ENCODE measurements around the gene PTS. TPM values are rescaled to one million over a fixed set of nuclear protein-coding genes. Genes with fewer than 3 reads are reported as not detected.

PTS gene
- total RNA-seq (10 to 100 TPM in 3 of 6 donors, 1 to 10 TPM in 3; 7.0 to 15.3 (median 10.5) TPM), polyA plus RNA-seq (10 to 100 TPM; 33.0 to 41.5 TPM)

- Histone ChIP-seq H3K27ac (peak within 1 kb of the TSS; percentile 88 to 96 (median 92)), H3K36me3 (peaks cover 0 to 9% (median 0%) of the 10 kb centered on the region in 3 donors), H3K9me3 (no peaks in the 10 kb centered on the region), H3K4me3 (peak within 1 kb of the TSS; percentile 76 to 92 (median 84)), H3K27me3 (no peaks in the 10 kb centered on the region), H3K4me1 (peaks cover 0 to 14% (median 6%) of the 10 kb centered on the region in 3 donors)
- TF ChIP-seq CTCF (IDR thresholded peaks at IDR 0.05), result no peak
- DNase-seq (peak; percentile 80 to 94 (median 84)), ATAC-seq (peak; percentile 96 to 99 (median 98)), FAIRE-seq (no peak)
- 0 to 1% methylated on average over 59 to 70 of the region's 70 CpGs for WGBS, 2 donors
- intact Hi-C loops (cut with DNase I), result no loop called here
Observed at GRCh38 chr11:112226062-112226830, at the start of gene PTS. PTS (plus strand) TSS chr11:112226428; CDS start chr11:112226444, 16 bp downstream.

GRCh38 chr11:112177589-112177988, 48.6 kb upstream of the PTS start:
- WGBS, 2 donors, result 90 to 94% methylated on average over 4 of the region's 4 CpGs
- Histone ChIP-seq H3K27me3 (no peaks in the 10 kb centered on the region), H3K27ac (no peak overlapping the region), H3K36me3 (no peaks in the 10 kb centered on the region), H3K9me3 (no peaks in the 10 kb centered on the region), H3K4me1 (no peaks in the 10 kb centered on the region), H3K4me3 (no peak overlapping the region)
- FAIRE-seq, result no peak
- ATAC-seq, result no peak
- DNase-seq, result no peak
- intact Hi-C loops (cut with DNase I), result no loop called here
- no peak for TF ChIP-seq CTCF (IDR thresholded peaks at IDR 0.05)

GRCh38 chr11:112178428-112178827, 47.8 kb upstream of the PTS start:
- Histone ChIP-seq H3K9me3 (no peaks in the 10 kb centered on the region), H3K4me1 (no peaks in the 10 kb centered on the region), H3K27me3 (no peaks in the 10 kb centered on the region), H3K36me3 (no peaks in the 10 kb centered on the region), H3K4me3 (no peak overlapping the region), H3K27ac (no peak overlapping the region)
- intact Hi-C loops (cut with DNase I), result no loop called here
- no peak for FAIRE-seq
- no peak for TF ChIP-seq CTCF (IDR thresholded peaks at IDR 0.05)
- DNase-seq, result no peak
- 85 to 91% methylated on average over 1 of the region's 1 CpG for WGBS, 2 donors
- ATAC-seq, result no peak

- FAIRE-seq (no peak), DNase-seq (no peak), ATAC-seq (no peak)
- intact Hi-C loops (cut with DNase I), result no loop called here
- H3K27ac ChIP-seq, result no peak overlapping the region
- H3K36me3 ChIP-seq, result no peaks in the 10 kb centered on the region
- no peaks in the 10 kb centered on the region for H3K27me3 ChIP-seq
- 70 to 82% methylated on average over 3 of the region's 3 CpGs for WGBS, 2 donors
- H3K4me1 ChIP-seq, result no peaks in the 10 kb centered on the region
- no peaks in the 10 kb centered on the region for H3K9me3 ChIP-seq
- no peak overlapping the region for H3K4me3 ChIP-seq
- no peak for TF ChIP-seq CTCF (IDR thresholded peaks at IDR 0.05)
Observed at GRCh38 chr11:112178936-112179335, 47.3 kb upstream of the PTS start.

- no peak overlapping the region for H3K4me3 ChIP-seq
- no peaks in the 10 kb centered on the region for H3K4me1 ChIP-seq
- FAIRE-seq, result no peak
- H3K36me3 ChIP-seq, result no peaks in the 10 kb centered on the region
- no peaks in the 10 kb centered on the region for H3K27me3 ChIP-seq
- H3K27ac ChIP-seq, result no peak overlapping the region
- no peak for DNase-seq
- peak in 2 of 4 donors; percentile 16 to 56 for ATAC-seq
- intact Hi-C loops (cut with DNase I), result no loop called here
- TF ChIP-seq CTCF (IDR thresholded peaks at IDR 0.05), result no peak
- H3K9me3 ChIP-seq, result no peaks in the 10 kb centered on the region
Observed at GRCh38 chr11:112179601-112180000, 46.6 kb upstream of the PTS start.

All from pancreas (tissue), 10 donors.